NCI-H1417 (cell line): ENCODE results near the gene DOC2B.
"Not testable (repeated sequence)": the region's sequence is repeated elsewhere in the genome, so short reads cannot be mapped to it uniquely, and the experiment has no call there.

Source experiments
- DNase-seq, 3 experiments: peaks; one replicate each; lab custom pipeline; 2025; lab: John Stamatoyannopoulos, UW

DOC2B gene

GRCh38 chr17:189444-189843 lies 8.0 kb upstream of the DOC2B start:
- no peak for DNase-seq

- no peak for DNase-seq
These were observed 5.7 kb upstream of the DOC2B start for GRCh38 chr17:187130-187529.

DNA sequence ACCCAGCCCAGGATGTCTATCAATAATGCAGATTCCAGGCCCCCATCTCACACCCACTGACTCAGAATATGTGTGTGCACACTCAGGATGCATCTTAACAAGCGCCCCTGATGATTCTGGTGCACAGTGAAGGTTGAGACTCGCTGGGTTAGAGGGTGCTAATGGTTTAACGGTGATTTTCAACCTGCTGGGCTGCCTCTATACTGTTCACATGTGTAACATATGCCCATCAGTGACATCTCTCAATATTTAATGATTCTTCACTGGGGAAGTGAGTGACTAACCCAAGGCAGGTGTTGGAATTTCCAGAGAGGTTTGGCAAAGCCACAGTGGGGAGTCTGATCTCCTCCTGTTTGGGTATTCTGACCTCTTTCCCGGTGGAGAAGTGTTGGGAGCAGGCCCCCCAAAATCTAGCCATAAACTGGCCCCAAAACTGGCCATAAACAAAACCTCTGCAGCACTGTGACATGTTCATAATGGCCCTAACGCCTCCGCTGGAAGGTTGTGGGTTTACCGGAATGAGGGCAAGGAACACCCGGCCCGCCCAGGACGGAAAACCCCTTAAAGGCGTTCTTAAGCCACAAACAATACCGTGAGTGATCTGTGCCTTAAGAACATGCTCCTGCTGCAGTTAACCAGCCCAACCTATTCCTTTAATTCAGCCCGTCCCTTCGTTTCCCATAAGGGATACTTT lies 4.1 kb upstream of the DOC2B start:
- DNase-seq = no peak

DNA sequence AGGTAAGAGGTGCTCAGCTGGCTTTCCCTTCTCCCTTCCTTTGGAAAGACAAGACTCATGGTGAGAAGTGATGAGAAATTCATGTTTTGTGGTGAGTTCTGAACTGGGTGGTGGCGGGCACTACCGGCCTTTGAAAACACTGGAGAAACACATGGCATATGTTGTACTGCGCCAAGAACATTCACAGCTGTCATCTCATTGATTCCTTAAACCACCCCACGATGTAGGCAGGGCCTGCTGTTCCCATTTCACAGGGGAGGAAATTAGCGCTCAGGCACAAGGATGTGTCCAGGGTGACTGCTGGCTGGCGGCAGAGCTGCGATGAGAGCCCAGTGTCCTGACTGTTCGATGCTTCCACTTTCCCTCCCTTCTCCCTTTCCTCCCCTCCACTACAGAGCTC lies 1.6 kb upstream of the DOC2B start:
- DNase-seq = no peak

- DNase-seq = peak in 1 of 3 experiments; percentile 27
These were observed 751 bp upstream of the DOC2B start for GRCh38 chr17:182050-182751.

DNA sequence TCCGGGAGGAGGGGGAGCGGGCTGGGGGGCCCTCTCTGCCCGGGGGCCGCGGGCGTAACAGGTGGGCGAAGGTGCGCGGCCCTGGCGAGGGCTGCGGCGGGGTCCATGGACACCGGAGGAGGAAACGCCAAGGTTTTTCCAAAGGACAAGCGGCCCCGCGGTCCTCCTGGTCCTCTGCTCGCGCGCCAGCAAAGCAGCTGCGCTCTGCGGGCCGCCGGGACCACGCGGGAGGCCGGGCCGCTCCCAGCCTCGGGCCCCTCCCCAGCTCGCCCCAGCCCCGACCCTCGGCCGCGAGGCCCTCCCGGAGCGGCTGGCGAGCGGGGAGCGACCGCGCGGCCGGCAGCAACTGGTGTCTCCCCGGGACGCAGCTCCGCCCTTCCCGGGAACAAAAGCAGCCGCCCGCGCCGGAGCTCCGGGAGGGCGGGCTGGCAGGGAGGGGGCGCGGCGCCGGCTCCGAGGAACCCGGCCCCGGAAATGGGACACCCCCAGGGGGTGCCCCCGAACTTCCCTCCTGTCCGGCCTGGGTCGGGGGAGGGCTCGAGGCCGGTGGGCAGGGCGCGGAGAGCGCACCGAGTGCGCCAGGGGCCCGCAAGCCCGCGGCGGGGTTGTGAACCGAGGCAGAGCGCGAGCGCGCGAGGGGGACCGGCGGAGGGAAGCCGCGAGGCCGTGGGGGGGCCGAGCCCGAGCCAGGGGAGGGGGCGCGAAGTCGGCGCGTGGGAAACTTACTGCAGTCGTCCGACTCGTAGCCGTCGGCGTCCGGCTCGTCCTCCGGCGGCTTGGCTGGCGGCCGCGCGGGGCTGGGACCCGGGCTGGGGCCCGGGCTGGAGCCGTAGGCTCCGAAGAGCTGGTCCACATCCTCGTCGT lies 837 bp downstream of the DOC2B start:
- peak in 2 of 3 experiments; percentile 39 to 53 for DNase-seq

GRCh38 chr17:179781-180380 lies 1.6 kb downstream of the DOC2B start:
- peak in 2 of 3 experiments; percentile 6 to 21 for DNase-seq

DNA sequence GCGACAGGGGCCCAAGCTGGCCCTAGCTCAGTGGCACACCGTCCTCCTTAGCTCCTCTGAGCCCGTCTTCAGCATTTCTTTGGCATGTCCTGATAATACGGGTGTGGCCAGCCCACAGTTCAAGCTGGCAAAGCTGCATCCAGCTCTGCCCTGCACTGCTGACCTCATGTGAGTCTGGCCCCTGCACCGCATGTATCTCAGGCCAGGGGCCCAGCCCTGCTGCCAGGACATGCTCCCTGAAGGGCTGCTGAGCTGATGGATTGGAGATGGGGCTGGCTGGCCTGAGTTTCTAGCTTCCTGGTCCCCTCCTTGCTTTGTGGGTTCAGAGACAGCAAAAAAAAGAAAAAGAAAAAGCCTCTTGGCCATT lies 2.4 kb downstream of the DOC2B start:
- DNase-seq = peak in 1 of 3 experiments; percentile 29

GRCh38 chr17:178292-179065 lies 3.0 kb downstream of the DOC2B start:
- DNase-seq = peak in 2 of 3 experiments; percentile 29 to 62

- no peak for DNase-seq
These were observed 3.7 kb downstream of the DOC2B start for GRCh38 chr17:177762-178161.

- peak in 2 of 3 experiments; percentile 11 to 74 for DNase-seq
These were observed 4.3 kb downstream of the DOC2B start for GRCh38 chr17:177155-177554.

- DNase-seq = peak in 1 of 3 experiments; percentile 30
These were observed 8.1 kb downstream of the DOC2B start for GRCh38 chr17:173166-173911.

- DNase-seq = no peak
These were observed 9.0 kb downstream of the DOC2B start for GRCh38 chr17:172401-172800.

DNA sequence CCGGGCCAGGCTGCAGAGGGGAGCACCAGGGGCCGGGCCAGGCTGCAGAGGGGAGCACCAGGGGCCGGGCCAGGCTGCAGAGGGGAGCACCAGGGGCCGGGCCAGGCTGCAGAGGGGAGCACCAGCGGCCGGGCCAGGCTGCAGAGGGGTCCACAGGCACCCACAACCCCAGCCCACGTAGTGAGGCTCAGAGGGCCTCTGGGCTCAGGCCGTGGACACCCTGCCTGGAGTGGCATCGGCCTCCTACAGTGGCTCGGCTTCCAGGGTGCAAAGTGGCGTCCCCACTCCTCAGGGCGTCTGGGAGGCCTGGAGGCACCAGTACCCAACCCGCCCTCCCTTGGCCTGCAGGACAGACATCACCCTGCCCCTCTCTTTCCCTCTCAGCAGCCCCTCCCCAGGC lies 9.6 kb downstream of the DOC2B start:
- no peak for DNase-seq

DNA sequence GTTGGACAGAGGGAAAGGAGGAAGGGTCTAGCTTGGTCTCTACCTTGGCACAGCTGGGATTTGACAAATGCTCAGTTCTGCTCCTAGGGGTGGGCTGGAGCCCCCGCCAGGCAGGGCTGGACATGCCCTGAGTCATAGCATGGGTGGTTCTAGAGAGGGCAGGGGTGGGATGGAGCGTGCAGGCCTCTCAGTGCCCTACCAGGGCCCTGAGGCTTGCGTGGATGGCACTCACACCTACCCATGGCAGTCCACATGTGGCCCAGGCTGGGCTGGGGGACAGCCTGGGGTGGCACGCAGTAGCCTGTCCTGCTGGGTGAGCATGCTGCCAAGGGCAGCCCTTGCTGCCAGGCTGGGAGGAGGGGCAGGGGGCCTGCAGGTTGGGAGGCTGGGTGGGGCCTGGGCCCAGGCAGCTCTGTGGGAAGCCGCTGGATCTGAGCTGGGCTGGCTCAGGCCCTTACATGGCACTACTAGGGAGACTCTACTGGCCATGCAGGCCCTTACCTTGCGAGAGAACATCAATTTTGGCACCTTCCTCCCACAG lies 11.2 kb downstream of the DOC2B start:
- DNase-seq = no peak

DNA sequence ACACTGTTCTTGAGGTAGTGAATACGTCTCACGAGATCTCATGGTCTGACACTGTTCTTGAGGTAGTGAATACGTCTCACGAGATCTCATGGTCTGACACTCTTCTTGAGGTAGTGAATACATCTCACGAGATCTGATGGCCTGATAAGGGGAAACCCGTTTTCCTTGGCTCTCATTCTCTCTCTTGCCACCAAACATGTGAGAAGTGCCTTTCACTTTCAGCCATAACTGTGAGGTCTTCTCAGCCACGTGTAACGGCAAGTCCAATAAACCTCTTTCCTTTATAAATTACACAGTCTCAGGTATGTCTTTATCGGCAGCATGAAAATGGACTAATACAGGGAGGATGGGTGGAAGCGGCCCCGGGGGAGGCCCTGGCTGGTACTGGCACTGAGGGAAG lies 12.8 kb downstream of the DOC2B start:
- not testable (repeated sequence) for DNase-seq

GRCh38 chr17:165939-166338 lies 15.5 kb downstream of the DOC2B start:
- DNase-seq = no peak

DNA sequence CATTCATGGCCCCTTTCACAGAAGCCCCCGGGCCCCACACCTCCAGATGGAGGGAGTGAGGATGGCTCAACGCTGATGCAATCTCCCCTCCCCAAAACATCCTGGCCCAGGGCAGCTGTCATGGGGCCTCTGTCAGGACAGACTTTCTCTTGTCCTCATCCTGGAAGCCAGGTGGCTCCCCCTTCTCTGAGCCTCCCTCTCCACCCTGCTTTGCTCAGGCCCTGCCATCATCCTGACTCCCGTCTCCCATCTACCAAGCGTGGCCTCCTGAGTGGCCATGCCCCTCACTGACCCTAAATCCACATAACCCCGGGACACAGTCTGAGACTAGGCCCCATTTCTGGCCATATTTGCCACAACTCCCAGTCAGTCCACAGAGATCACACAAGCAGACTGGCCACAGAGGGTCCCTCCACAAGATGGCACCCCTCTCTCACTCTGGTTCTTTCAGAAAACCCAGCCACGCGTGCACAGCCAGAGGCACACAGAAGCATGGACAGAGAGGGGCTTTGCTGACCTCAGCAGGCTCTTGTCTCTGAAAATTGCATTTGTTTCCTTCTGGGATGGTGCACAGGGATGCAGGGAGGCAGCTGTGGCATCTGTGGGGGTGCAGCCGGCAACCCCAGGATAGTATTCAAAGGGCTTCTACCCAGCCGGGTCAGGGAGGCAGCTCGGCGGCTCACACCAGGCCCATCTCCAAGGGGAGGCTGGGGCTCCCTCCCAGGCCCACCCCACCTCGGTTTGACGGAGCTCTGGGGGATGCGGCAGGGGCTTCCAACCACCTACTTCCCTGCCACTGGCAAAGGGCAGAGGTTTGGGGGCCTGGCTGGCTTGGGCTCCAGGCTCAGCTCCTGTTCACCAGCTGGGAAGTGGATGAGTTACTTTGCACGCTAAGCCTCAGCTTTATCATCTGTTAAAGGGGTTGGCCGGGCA lies 16.9 kb downstream of the DOC2B start:
- peak; percentile 11 to 71 (median 12) for DNase-seq

DNA sequence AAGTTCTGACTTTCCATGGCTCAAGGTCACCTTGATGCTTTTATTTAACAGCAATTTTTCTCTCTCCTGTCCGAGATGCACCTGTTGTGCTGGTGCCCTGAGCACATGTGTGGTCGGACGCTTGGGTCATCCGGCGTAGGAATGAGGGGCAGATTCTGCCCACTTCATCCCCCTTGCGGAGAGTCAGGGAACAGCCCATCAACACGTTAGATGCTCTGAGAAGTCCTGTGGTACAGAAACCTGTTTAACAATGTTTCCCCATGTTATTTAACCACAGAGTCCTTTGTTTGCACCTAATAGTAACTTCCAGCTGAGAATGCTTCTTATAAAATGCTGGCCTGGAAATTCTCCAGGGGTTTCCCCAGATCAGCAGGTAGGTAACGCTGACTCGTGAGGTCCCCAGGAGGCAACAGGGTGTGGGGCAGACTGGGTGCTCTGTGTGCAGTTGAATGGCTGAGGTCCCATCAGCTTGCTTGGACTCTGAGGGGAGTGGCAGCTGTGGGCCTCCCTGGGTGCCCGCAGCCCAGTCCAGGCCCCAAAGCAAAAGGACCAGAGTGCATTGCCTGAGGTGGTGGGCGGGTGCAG lies 17.8 kb downstream of the DOC2B start:
- DNase-seq = no peak
